Ovary (tissue), 9 donors: ENCODE data around the gene HOXC4. TPM values are rescaled to one million over a fixed set of nuclear protein-coding genes. Genes with fewer than 3 reads are reported as not detected.

Source experiments
- DNase-seq, 5 donors: peaks; one replicate each; pipeline ENCODE4 v3.0.0-alpha.2; 2019 to 2020
- H3K27ac ChIP-seq, 2 donors: fragments of 200-600 bp; one replicate each; pipeline versions ENCODE4 v1.5.1 to v1.8.0; 2019 to 2022
- H3K27me3 ChIP-seq: fragments of 200-600 bp; one replicate; pipeline ENCODE4 v1.8.0; 2022
- H3K36me3 ChIP-seq: fragments of 200-600 bp; sonication (generic); one replicate; pipeline ENCODE4 v1.5.1; 2019
- H3K4me1 ChIP-seq: one replicate; pipeline ENCODE4 v1.8.1; 2013; ENCODE audit warnings: mild to moderate bottlenecking, moderate library complexity; ENCODE audit not compliant: insufficient read depth
- H3K4me3 ChIP-seq: fragments of 200-600 bp; sonication (generic); one replicate; pipeline ENCODE4 v1.5.1; 2017
- H3K9me3 ChIP-seq, 2 donors: fragments of 200-600 bp in 1 of 2; sonication (generic) in 1 of 2; one replicate each; pipeline versions ENCODE4 v1.5.1 to v1.8.1; 2013 to 2019; ENCODE audit warnings: mild to moderate bottlenecking in 1 of 2, moderate library complexity in 1 of 2
- EP300 ChIP-seq: sonication (generic); formaldehyde crosslinking; IDR thresholded peaks from one replicate; pipeline ENCODE4 v1.6.1; 2017; ENCODE audit warnings: antibody characterized with exemption
- POLR2A ChIP-seq: fragments of 450-650 bp; IDR thresholded peaks from one replicate; pipeline ENCODE4 v1.6.1; 2017; ENCODE audit warnings: antibody characterized with exemption, mild to moderate bottlenecking, moderate library complexity
- WGBS, 3 donors: extraction: QIAGEN DNeasy Blood & Tissue Kit in 1 of 3; methylation state at CpG; one replicate each; pipeline versions ENCODE4 v1.1.5 to v1.1.7; 2013 to 2017; 5-methylcytosine and 5-hydroxymethylcytosine counted together
- intact Hi-C, 4 donors: fragments of 100-400 bp; cut with DNase I; formaldehyde crosslinking; loops; one replicate each; pipeline versions ENCODE4 v1.11.0 to v1.15.1; 2022 to 2023
- polyA plus RNA-seq, 2 donors: library from polyadenylated mRNA; stranded (reverse); fragments of 200-250 nt in 1 of 2; fragments of 350-450 nt in 1 of 2; fragmentation: Illumina TruSeq in 1 of 2; extraction: RNeasy Lipid Tissue Mini Kit (QIAGEN cat#74804) in 1 of 2; gene quantifications; one replicate each; pipeline ENCODE4 v1.2.3, GENCODE V29; 2013 to 2014
- total RNA-seq, 7 donors: library from RNA; depleted of rRNA in 2 of 7; stranded (reverse); fragments of >200 nt in 2 of 7; fragmentation: NEBNext Ultra II Directional in 3 of 7; extraction: Animal tissue kit (Norgen Biotek cat#: 25700) in 3 of 7; gene quantifications; one replicate each; pipeline versions ENCODE4 v1.1.0 to v1.2.4, GENCODE V29; 2016 to 2023
- TF ChIP-seq, protein P1 (sequence below), 3 donors: fragments of 450-650 bp in 2 of 3; fragments of 200-600 bp in 1 of 3; IDR thresholded peaks; one replicate each; pipeline versions ENCODE4 v1.5.1 to v1.8.0; 2016 to 2022; ENCODE audit warnings: antibody characterized with exemption in 3 of 3, mild to moderate bottlenecking in 1 of 3
- donor health status: DM: no; HTN: no; CAD: no; lungs with moderate emphysema.
- donor health status: DM: no; HTN: no; CAD: no.
- donor health status: Bipolar disorder and iron deficiency.
- donor health status: DM: yes; HTN: yes; CAD: no.
- donor health status: DM: no; HTN: no; CAD: no.
- donor health status: DM: yes; HTN: yes; CAD: no.

The HOXC4 gene
- total and polyA plus RNA-seq, 9 donors: 3.3 to 21.8 (median 11.5) TPM

DNA sequence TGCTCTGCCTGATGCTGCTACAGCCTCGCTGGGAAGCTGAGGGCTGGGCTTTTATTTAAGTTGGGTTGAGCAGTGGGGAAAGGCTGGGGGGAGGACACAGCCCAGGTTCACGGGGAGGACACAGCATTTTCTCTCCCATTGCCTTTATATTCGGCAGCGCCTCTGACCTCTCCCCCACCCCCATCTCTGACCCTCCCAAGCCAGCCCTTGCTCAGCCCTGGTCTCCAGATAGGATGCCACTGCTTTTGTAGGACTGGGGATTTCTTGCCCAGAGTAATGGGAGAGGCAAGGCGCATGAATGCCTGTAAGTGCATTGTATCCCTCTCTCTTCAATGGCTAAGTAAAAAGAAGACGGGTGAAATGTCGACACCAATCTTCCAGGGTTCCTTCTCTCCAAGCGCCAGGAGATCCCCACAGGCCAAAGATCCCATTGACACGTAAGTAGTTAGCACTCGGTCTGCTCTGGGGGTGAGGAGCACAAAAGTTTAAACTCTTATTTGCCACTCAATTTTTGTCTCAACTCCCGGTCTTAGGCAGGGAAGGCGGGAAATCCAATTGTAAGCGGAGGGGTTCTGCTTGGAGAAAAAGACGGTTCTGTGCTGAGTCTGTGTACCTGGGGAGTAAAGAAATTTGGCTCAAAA lies 4.6 kb downstream of the HOXC4 start:
- no peak overlapping the region for H3K4me3 ChIP-seq

GRCh38 chr12:54059668-54060067 lies 6.0 kb downstream of the HOXC4 start:
- Histone ChIP-seq H3K4me3 (no peak overlapping the region), H3K9me3 (no peaks in the 10 kb centered on the region), H3K36me3 (no peaks in the 10 kb centered on the region), H3K27me3 (no peaks in the 10 kb centered on the region), H3K4me1 (no peaks in the 10 kb centered on the region), H3K27ac (no peak overlapping the region)
- intact Hi-C loops: no loop called here
- WGBS, 3 donors: 53 to 70% (median 66%) methylated on average over 7 of the region's 7 CpGs
- no peak for DNase-seq
- TF ChIP-seq, protein P1, sequence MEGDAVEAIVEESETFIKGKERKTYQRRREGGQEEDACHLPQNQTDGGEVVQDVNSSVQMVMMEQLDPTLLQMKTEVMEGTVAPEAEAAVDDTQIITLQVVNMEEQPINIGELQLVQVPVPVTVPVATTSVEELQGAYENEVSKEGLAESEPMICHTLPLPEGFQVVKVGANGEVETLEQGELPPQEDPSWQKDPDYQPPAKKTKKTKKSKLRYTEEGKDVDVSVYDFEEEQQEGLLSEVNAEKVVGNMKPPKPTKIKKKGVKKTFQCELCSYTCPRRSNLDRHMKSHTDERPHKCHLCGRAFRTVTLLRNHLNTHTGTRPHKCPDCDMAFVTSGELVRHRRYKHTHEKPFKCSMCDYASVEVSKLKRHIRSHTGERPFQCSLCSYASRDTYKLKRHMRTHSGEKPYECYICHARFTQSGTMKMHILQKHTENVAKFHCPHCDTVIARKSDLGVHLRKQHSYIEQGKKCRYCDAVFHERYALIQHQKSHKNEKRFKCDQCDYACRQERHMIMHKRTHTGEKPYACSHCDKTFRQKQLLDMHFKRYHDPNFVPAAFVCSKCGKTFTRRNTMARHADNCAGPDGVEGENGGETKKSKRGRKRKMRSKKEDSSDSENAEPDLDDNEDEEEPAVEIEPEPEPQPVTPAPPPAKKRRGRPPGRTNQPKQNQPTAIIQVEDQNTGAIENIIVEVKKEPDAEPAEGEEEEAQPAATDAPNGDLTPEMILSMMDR (IDR thresholded peaks at IDR 0.05): no peak
- no peak for TF ChIP-seq EP300
- TF ChIP-seq POLR2A: no peak

More for the DNA sequence above, 4.6 kb downstream of the HOXC4 start:
- no peak for TF ChIP-seq EP300
- no peak for TF ChIP-seq POLR2A
- TF ChIP-seq, protein P1 (IDR thresholded peaks at IDR 0.05): no peak
- DNase-seq: no peak
- H3K27me3 ChIP-seq: no peaks in the 10 kb centered on the region
- H3K4me1 ChIP-seq: peaks cover under 1% of the 10 kb centered on the region
- H3K36me3 ChIP-seq: no peaks in the 10 kb centered on the region
- WGBS, 3 donors: 82 to 86% (median 85%) methylated on average over 14 of the region's 14 CpGs
- no peaks in the 10 kb centered on the region for H3K9me3 ChIP-seq
- intact Hi-C loops: no loop called here
- H3K27ac ChIP-seq: no peak overlapping the region

DNA sequence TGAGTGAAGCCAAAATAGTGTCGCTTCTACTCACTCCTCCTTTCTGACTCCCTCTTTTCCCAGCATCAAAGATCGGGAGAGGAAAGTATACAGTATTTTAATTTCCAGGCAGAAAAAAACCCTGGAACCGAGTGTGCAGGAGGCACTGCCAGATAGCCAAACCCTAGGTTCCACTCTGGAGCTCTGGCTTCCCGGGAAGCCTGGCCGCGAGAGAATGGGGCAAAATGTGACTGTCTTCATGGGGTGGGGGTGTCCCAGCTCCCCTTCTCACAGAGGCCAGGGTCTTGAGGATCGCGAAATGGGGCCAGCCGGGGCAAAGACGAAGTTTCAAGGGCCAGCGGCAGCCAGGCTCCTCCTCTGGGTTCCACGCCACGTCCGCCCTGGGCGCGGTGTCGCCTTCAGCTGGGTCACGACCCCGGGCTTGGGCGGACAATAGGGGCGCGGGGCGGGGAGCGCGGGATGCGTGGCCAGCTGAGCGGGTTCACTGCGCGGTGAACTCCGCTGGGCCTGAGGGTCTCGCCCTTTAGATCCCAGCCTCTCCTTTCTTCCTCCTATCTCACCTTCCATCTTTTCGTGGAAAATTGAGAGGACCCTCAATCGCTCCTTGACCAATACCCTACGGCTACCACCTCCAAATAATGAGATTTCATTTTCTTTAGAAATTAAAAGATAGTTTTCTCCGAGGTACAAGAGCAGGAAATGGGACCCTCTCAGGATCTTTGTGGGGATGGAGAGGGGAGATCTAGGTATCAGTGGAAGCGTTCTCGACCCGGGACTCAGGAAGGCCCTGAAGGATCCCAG lies 6.7 kb downstream of the HOXC4 start:
- Histone ChIP-seq H3K4me1 (no peaks in the 10 kb centered on the region), H3K36me3 (no peaks in the 10 kb centered on the region), H3K4me3 (no peak overlapping the region), H3K27me3 (no peaks in the 10 kb centered on the region), H3K27ac (no peak overlapping the region), H3K9me3 (no peaks in the 10 kb centered on the region)
- intact Hi-C loops: no loop called here
- no peak for DNase-seq
- no peak for TF ChIP-seq EP300
- 78 to 86% (median 84%) methylated on average over 38 of the region's 38 CpGs for WGBS, 3 donors

DNA sequence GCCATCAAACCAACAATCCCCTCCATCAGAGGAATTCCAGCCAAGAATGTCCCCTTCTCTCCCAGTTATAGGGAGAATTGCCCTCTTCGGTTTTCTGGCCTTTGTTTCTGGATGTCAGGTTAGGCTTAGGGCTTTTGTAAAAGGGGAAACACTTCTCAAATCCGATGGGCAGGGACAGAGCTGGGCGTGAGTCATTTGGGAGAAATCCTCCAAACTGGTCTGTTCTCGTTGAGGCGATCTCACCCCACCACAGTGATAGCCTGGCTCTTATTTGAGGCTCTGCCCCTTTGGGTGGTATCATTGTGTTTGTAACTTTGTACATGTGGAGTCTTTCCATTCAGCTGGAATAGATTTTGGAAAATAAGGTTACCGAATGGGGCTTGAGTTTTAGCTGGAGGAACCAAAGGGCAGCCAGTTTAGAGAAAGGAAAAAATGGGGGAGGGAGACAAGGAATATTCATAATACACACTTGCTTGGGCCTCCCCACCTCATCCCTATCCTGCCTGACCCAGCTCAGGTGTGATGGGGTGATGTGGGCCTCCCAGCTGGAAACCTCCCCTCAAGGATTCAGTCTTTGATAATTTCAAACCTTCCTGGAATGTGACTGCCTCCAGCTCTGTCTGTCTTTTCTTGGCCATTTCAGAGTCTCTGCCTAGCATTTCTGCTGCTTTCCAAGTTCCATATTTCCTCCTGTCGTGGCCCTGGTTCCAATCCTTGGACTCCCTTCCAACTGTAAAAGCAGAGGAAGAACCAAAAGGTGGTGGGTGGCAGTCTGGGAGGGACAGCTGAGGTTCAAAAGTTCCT lies 7.5 kb downstream of the HOXC4 start:
- TF ChIP-seq POLR2A: no peak
- TF ChIP-seq, protein P1 (IDR thresholded peaks at IDR 0.05): no peak
- no peak for TF ChIP-seq EP300
- H3K27me3 ChIP-seq: no peaks in the 10 kb centered on the region
- intact Hi-C loops: no loop called here
- WGBS, 3 donors: 69 to 84% (median 81%) methylated on average over 7 of the region's 7 CpGs
- no peak overlapping the region for H3K27ac ChIP-seq
- no peaks in the 10 kb centered on the region for H3K9me3 ChIP-seq
- no peaks in the 10 kb centered on the region for H3K36me3 ChIP-seq
- DNase-seq: no peak
- no peak overlapping the region for H3K4me3 ChIP-seq
- H3K4me1 ChIP-seq: no peaks in the 10 kb centered on the region
